ENCODE data around the gene TDP2.
"Not testable (repeated sequence)": the region's sequence is repeated elsewhere in the genome, so short reads cannot be mapped to it uniquely, and the experiment has no call there.

The TDP2 gene, protein sequence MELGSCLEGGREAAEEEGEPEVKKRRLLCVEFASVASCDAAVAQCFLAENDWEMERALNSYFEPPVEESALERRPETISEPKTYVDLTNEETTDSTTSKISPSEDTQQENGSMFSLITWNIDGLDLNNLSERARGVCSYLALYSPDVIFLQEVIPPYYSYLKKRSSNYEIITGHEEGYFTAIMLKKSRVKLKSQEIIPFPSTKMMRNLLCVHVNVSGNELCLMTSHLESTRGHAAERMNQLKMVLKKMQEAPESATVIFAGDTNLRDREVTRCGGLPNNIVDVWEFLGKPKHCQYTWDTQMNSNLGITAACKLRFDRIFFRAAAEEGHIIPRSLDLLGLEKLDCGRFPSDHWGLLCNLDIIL

DNA sequence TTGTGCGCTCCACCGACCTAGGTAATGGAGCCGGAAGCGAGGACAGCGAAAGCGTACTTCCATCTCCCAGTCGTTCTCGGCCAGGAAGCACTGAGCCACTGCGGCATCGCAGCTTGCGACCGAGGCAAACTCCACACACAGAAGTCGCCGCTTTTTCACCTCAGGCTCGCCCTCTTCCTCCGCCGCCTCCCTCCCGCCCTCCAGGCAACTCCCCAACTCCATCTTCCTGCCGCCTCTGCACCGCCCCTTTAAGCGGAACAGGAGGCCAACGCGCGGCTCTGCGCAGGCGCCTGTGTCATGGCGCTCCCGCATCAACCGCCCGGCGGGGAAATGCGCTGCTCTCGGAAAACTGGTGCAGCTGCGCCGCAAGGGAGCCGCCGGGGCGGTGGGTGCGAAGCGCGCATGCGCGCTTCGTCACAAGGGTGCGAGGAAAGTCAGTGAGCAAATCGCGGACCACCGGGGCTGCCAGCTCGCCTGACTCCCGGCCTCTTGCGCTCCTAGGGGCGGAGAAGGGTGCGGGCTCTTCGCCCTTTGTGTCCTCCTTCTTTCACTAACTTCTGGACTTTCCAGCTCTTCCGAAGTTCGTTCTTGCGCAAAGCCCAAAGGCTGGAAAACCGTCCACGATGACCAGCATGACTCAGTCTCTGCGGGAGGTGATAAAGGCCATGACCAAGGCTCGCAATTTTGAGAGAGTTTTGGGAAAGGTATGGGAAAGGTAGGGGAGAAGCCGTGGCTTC lies at the start of gene TDP2, which contains the start of gene ACOT13:
TSS of gene TDP2 (minus strand) at position 259 of the 737 bp plus-strand sequence. CDS start at position 222, 37 bp downstream.
TSS of gene ACOT13 (plus strand) at position 437 of the 737 bp plus-strand sequence. CDS start at position 624, 187 bp downstream.
- peak; percentile 80 for DNase-seq (ENCODE audit: insufficient read length, low spot score)
- peak; percentile 88 for FAIRE-seq
- TF ChIP-seq POLR2A (IDR thresholded peaks at IDR 0.05; ENCODE audit: low read depth, low read length) = peak; percentile 80

DNA sequence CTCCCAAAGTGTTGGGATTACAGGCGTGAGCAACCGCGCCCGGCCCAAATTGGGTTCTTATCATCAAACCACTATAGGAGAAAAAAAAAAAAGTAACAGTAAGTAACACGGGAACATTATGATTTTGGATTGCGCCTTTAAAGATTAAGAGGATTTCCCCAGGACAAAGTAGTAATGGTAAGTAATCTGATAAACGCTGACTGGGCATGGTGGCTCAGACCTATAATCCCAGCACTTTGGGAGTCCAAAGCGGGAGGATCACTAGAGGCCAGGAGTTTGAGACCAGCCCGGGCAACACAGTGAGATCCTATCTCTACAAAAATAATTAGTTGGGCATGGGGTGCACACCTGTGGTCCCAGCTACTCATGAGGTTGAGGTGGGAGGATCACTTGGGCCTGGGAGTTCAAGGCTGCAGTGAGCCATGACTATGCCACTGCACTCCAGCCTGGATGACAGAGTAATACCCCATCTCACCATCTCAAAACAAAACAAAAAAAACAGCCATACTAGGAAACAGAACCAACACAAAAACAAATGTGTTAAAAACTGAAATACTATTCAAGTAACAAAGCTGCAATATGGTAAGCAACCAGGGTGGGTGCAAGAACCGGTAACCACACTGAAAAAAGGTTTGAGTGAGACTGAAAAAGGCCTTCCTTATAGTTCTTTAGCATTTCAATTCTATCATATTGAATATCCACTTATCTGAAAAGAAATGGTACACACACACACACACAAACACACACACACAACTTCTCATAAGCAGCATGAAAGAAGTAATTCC lies 44.0 kb upstream of the TDP2 start:
- TF ChIP-seq POLR2A (IDR thresholded peaks at IDR 0.05; ENCODE audit: low read depth, low read length) = no peak
- DNase-seq (ENCODE audit: insufficient read length, low spot score) = no peak
- FAIRE-seq = no peak

DNA sequence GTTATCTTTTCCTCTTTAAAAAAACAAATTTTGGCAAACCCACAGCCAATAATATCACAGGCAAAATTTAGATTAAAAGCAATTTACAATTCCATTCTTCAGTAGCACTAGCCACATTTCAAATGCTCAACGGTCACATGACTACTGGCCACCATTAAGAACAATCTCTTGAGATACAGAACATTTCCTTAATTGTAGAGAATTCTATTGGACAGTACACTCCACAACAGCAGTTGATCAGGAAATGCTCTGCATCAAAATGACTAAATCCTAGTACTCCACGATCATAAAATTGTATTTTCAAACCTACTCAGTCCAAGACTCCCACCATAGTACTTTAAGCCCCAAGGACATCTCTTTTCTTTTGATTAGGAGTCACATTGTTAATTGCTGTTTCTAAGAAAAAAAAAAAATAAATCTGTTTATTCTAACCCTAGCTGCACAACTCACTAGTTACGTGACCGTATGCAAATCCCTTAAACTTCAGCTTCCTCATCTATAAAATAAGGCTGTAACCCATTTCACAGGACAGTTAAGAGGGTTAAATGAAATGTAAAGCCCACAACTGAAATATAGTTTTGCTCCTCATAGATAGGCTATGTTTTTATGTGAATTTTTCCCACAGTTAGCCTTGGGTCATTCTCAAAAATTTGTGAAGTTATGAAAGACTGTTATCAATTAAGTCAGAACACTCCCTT lies 42.5 kb upstream of the TDP2 start:
- no peak for FAIRE-seq
- TF ChIP-seq POLR2A (IDR thresholded peaks at IDR 0.05; ENCODE audit: low read depth, low read length) = no peak
- no peak for DNase-seq (ENCODE audit: insufficient read length, low spot score)

DNA sequence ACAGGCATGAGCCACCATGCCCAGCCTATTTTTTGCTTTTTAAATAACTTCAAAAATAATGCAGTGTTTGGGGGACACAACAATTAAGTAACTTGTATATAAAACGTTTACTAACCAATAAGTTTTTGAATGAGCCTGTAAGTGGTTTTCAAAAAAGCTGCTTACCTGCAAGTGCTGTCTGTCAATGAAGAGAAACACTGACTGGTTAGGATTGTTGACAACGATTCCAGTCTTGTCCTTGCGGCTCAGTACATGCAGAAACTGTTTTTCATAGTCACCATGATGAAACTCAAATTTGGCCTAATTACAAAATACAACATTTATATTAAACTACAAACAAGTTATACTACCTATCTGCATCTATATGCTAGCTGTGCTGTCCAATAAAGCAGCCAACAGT lies 41.9 kb upstream of the TDP2 start:
- no peak for FAIRE-seq

DNA sequence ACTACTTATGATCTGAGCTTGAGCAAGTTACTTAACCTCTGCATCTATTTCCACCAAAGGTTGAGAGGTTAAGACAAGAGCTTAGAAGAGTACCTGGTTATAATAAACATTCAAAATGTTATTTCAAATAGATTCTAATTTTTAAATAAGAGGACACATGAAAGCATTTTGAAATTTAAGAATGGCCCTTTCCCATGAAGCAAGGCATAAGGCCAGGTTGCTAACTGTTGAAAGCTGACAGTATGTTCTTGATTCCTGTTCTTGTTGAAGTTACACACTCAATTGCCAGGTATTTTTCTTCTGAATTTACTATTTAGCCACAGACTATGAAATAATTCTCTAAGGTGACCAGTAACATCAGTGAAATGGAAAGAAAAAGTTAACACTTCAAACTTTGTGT lies 37.8 kb upstream of the TDP2 start:
- TF ChIP-seq POLR2A (IDR thresholded peaks at IDR 0.05; ENCODE audit: low read depth, low read length) = no peak
- no peak for DNase-seq (ENCODE audit: insufficient read length, low spot score)
- FAIRE-seq = peak; percentile 41

More for the DNA sequence above, 41.9 kb upstream of the TDP2 start:
- TF ChIP-seq POLR2A (IDR thresholded peaks at IDR 0.05; ENCODE audit: low read depth, low read length) = no peak
- no peak for DNase-seq (ENCODE audit: insufficient read length, low spot score)

DNA sequence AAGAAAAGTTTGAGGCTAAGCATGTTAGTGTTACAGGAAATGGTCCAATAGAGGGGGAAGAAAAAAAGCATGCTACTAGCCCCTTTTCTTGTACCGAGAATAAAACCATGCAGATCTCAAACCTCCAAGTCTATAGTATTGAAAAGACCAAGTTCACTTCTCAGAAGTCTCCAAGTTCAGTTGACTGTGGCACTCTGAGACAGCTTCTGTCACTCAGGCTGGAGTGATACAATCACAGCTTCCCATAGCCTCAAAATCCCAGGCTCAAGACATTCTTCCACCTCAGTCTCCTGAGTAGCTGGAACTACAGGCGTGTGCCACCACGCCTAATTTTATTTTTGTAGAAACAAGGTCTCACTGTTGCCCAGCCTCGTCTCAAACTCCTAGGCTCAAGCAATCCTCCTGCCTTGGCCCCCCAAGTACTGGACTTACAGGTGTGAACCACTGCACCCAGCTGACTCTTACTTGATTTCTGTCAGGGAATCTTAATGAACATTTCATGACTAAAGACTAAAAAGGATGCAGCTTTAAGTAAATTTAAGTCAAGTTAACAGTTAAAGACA lies 36.1 kb upstream of the TDP2 start:
- DNase-seq (ENCODE audit: insufficient read length, low spot score) = no peak
- FAIRE-seq = no peak
- no peak for TF ChIP-seq POLR2A (IDR thresholded peaks at IDR 0.05; ENCODE audit: low read depth, low read length)

DNA sequence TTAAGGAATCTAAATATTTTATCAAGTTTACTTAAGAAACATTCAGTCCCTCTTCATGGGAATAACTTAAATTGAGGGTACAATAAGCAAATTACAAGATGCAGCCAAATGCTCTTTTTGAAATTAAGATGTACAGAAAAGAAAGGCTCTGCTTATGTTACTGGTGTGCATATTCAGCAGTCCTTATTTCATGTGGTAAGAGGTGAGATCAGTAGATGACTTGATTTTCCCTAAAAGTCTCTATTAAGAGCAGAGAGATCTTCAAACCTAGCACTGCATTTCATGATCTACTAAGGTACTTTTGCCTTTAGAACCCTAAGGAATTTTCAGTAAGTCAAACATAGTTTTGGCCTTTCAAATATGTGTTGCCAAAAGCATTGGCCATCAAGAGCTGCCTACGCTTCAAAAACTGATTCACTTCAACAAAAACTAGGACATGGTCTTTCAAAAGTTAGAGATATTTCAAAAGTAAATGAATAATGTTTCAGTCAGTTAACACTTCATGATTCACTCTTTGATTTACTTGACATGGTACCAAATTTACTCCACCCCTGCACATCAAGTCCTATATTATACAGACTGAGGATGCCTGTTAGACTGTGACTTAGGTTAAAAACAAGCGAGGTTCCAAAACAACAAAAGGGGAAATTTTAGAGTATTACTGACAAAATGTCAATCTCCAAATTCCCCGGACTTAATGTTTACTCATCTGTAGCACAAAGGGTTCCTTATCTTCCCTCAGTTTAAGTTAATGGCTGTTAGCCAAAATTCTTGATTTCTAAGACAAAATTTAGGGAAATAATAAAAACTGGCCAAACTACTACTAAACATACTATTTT lies 33.0 kb upstream of the TDP2 start:
- no peak for DNase-seq (ENCODE audit: insufficient read length, low spot score)
- FAIRE-seq = no peak
- TF ChIP-seq POLR2A (IDR thresholded peaks at IDR 0.05; ENCODE audit: low read depth, low read length) = no peak

DNA sequence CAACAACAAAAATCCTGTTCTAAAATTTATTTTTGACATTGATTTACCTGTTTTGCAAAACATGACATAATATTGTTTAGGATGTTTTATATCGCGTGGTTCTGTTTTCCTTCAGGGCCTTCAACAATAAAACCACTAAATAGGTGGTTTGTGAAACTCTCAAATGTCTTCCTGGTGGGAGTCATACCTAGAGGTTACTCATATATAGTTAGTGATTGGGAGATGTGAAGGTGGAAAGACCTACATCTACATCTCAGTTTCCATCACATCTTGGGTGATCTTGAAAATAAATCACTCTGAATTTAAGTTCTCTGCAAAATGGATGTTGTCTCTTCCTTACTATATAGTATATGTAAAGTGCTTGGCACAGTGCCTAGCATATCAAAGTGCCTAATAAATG lies 29.4 kb upstream of the TDP2 start:
- TF ChIP-seq POLR2A (IDR thresholded peaks at IDR 0.05; ENCODE audit: low read depth, low read length) = no peak

DNA sequence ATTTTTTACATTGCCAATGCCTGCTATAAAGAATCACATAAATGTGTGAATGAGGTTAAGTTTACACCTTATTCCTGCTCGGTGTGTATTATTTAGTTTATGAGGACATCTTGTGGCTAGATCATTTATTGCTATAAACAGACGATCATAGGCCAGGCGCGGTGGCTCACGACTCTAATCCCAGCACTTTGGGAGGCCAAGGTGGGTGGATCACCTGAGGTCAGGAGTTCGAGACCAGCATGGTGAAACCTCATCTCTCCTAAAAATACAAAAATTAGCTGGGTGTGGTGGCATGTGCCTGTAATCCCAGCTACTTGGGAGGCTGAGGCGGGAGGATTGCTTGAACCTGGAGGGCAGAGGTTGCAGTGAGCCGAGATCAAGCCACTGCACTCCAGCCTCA lies 28.9 kb upstream of the TDP2 start:
- not testable (repeated sequence) for DNase-seq (ENCODE audit: insufficient read length, low spot score)
- FAIRE-seq = peak; percentile 45

More for the DNA sequence above, 29.4 kb upstream of the TDP2 start:
- no peak for DNase-seq (ENCODE audit: insufficient read length, low spot score)
- FAIRE-seq = no peak

DNA sequence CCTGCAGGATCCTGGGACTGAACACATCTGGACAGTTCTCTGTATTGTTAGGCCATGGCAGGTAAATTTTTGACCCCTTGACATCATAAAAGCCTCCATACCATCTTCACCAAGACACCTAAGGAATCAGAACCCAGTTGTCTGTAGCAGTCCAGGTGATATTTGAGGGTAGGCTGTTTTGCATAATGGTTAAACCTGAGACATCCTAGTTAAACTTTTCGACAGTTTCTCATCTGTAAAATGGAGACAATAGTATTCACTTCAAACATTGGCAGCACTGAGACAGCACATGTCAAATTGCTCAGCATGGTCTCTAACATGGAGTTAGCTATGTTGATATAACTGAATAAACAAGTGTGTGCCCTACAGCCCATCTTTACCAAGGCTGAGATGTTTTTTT lies 27.5 kb upstream of the TDP2 start:
- TF ChIP-seq POLR2A (IDR thresholded peaks at IDR 0.05; ENCODE audit: low read depth, low read length) = no peak
- no peak for DNase-seq (ENCODE audit: insufficient read length, low spot score)
- FAIRE-seq = no peak

DNA sequence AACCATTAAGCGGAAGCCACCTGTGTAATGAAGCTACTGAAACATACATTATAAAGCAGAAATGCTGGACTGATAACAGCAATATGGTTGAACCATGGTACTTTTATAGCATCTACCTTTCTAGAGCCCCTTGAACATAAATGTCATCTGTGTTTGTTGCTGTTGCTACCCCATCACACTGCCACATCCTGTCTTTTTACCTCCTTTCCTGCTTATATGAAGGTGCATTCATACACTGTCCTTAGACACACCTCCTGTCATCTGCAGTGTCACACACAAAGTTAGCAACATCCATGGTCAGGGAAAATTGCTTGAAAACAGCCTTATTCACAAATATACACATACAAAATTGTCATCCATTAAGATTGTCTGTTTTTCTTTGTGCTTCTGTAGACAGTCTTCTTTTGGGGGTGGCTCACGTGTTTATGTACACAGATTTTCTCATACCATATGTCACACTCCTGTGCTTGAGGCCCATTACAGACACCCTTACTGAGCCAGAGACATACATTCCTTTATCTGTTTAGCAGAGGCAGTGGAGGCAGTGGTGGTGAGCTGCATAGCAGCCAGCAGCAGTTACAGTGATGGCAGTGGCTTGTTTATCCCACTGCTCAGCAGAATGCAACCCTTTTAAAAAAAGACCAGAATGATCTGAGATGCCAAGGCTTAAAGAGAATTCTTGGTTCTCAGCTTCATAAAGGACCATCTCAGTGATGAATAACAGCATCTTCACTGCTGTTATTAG lies 26.3 kb upstream of the TDP2 start:
- FAIRE-seq = no peak
- TF ChIP-seq POLR2A (IDR thresholded peaks at IDR 0.05; ENCODE audit: low read depth, low read length) = no peak

DNA sequence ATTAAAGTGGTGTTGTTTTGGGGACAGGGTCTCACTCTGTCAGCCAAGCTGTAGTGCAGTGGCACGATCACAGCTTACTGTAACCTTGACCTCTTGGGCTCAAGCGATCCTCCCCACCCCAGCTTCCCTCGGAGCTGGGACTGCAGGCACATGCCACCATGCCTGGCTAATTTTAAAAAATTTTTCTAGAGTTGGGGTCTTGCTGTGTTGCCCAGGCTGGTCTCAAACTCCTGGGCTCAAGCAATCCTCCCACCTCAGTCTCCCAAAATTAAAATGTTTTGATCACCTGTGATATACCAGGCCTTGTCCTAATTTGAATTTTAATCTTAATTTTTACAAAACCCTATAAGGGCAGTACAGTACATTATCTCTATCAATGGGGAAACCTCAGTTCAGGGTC lies 25.7 kb upstream of the TDP2 start:
- TF ChIP-seq POLR2A (IDR thresholded peaks at IDR 0.05; ENCODE audit: low read depth, low read length) = no peak
- DNase-seq (ENCODE audit: insufficient read length, low spot score) (no peak), FAIRE-seq (no peak)

More for the DNA sequence above, 26.3 kb upstream of the TDP2 start:
- no peak for DNase-seq (ENCODE audit: insufficient read length, low spot score)
